Prostate gland (tissue), 2 donors: Measurements from ENCODE around the gene UBE2O. TPM values are rescaled to one million over a fixed set of nuclear protein-coding genes. Genes with fewer than 3 reads are reported as not detected.

Experiments
- DNase-seq: peaks from one replicate; pipeline ENCODE4 v3.0.0-alpha.2; 2019; ENCODE audit warnings: low spot score
- H3K27ac ChIP-seq, 2 donors: fragments of 200-600 bp; sonication (generic); 2 replicates each; pipeline ENCODE4 v1.5.1; 2017 to 2019
- H3K27me3 ChIP-seq: fragments of 200-600 bp; sonication (generic); replicated peaks from 2 replicates; pipeline ENCODE4 v1.5.1; 2019; ENCODE audit not compliant: insufficient read depth
- H3K36me3 ChIP-seq, 2 donors: fragments of 200-600 bp; sonication (generic); 1 replicate in 1 of 2; 2 replicates in 1 of 2; pipeline versions ENCODE4 v1.5.1 to v1.8.1; 2017 to 2019
- H3K4me1 ChIP-seq: fragments of 200-600 bp; sonication (generic); replicated peaks from 2 replicates; pipeline ENCODE4 v1.5.1; 2019
- H3K4me3 ChIP-seq, 2 donors: fragments of 200-600 bp; sonication (generic); 2 replicates each; pipeline ENCODE4 v1.5.1; 2017 to 2019
- H3K9me3 ChIP-seq: fragments of 200-600 bp; sonication (generic); 2 replicates; pipeline ENCODE4 v1.5.1; 2017
- POLR2A ChIP-seq: fragments of 450-650 bp; IDR thresholded peaks from one replicate; pipeline ENCODE4 v1.6.1; 2016; ENCODE audit warnings: antibody characterized with exemption, mild to moderate bottlenecking
- POLR2AphosphoS5 ChIP-seq: sonication (generic); formaldehyde crosslinking; IDR thresholded peaks from one replicate; pipeline ENCODE4 v1.6.1; 2017; ENCODE audit warnings: antibody characterized with exemption
- WGBS: methylation state at CpG from one replicate; pipeline ENCODE4 v1.1.5; 2018; 5-methylcytosine and 5-hydroxymethylcytosine counted together
- intact Hi-C: fragments of 100-400 bp; cut with DNase I; formaldehyde crosslinking; loops from one replicate; pipeline ENCODE4 v1.14.2; 2022
- total RNA-seq, 2 donors: library from RNA; depleted of rRNA; stranded (reverse); fragments of >200 nt; gene quantifications; one replicate each; pipeline ENCODE4 v1.1.0, GENCODE V29; 2016
- TF ChIP-seq, protein P1 (sequence below), 4 experiments: fragments of 200-600 bp in 2 of 4; fragments of 450-650 bp in 2 of 4; sonication (generic) in 2 of 4; IDR thresholded peaks; 1 replicate in 3 of 4; 2 replicates in 1 of 4; pipeline ENCODE4 v1.5.1; 2016 to 2019; ENCODE audit warnings: antibody characterized with exemption in 4 of 4, mild to moderate bottlenecking in 2 of 4, moderate library complexity in 2 of 4

The UBE2O gene
- total RNA-seq, 2 donors from 2014 or later = 19.9 to 39.8 TPM

DNA sequence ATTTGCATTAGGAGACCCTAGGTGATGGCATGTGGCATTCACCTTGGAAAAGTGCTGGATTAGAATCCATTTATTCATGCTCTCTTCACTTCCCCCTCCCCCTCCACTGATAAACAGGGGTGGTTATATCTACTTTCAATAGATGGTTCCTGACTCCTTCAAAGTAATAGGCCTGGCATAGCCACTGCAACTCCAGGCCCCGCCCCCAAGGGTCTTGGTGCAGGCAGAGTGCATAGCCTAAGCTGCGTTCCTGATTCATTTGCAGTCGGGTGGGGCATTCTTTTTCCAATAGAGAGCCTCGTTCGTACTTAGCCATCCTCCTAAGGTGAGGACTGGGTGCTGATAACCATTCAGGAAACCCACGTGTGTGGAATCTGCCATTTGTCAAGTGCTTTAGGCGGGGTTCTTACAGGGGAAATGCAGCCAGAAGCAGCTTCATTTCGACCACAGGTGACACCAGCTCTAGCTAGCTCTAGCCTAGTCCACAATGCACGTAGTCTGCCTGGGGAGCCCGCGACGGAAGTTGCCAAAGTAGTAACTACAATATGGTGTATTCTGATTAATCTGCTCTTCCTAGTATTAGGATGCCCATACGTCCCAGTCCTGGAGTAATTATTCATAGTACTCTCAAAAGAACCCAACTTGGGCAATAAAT, 11.1 kb downstream of the UBE2O start:
- WGBS = 81% methylated on average over 13 of the region's 13 CpGs

DNA sequence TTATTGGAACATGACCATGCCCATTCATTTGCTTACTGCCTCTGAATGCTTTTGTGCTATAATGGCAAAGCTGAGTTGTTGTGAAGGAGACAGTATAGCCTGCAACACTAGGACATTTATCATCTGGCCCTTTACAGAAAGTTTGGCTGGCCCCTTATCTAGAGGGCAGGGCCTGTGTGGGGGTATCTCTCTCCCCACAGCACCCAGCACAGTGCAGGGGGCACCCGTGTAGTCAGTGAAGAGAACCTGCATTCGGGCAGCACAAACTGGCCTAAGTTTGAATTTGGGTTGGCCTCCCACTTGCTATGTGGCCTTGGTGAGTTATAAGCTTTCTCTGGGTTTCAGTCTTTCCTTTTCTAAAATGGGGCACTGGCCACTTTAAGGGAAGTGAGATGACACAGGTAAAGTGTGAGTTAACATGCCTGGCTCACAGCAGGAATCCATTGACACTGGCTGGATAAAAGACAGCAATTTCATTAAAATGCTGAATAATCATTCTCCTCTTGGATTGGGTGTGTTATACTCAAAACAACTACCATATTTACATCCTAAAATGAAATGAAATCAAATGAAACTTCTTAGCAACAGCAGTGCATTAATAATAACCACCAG, 12.1 kb downstream of the UBE2O start:
- intact Hi-C loops = no loop called here
- Histone ChIP-seq H3K27me3 (no peaks in the 10 kb centered on the region), H3K36me3 (no peaks in the 10 kb centered on the region), H3K27ac (no peak overlapping the region), H3K4me1 (no peaks in the 10 kb centered on the region), H3K9me3 (no peaks in the 10 kb centered on the region), H3K4me3 (no peak overlapping the region)
- DNase-seq = no peak
- WGBS = 92% methylated on average over 2 of the region's 2 CpGs
- TF ChIP-seq, protein P1, sequence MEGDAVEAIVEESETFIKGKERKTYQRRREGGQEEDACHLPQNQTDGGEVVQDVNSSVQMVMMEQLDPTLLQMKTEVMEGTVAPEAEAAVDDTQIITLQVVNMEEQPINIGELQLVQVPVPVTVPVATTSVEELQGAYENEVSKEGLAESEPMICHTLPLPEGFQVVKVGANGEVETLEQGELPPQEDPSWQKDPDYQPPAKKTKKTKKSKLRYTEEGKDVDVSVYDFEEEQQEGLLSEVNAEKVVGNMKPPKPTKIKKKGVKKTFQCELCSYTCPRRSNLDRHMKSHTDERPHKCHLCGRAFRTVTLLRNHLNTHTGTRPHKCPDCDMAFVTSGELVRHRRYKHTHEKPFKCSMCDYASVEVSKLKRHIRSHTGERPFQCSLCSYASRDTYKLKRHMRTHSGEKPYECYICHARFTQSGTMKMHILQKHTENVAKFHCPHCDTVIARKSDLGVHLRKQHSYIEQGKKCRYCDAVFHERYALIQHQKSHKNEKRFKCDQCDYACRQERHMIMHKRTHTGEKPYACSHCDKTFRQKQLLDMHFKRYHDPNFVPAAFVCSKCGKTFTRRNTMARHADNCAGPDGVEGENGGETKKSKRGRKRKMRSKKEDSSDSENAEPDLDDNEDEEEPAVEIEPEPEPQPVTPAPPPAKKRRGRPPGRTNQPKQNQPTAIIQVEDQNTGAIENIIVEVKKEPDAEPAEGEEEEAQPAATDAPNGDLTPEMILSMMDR (IDR thresholded peaks at IDR 0.05) = no peak
- TF ChIP-seq POLR2AphosphoS5 (no peak), POLR2A (no peak)

More for the DNA sequence above, 11.1 kb downstream of the UBE2O start:
- H3K36me3 ChIP-seq = no peaks in the 10 kb centered on the region
- TF ChIP-seq POLR2AphosphoS5 = no peak
- TF ChIP-seq, protein P1 (IDR thresholded peaks at IDR 0.05) = no peak
- TF ChIP-seq POLR2A = no peak
- no peaks in the 10 kb centered on the region for H3K9me3 ChIP-seq
- DNase-seq = no peak
- H3K27ac ChIP-seq = no peak overlapping the region
- peaks cover 2% of the 10 kb centered on the region for H3K4me1 ChIP-seq
- no peak overlapping the region for H3K4me3 ChIP-seq
- intact Hi-C loops = no loop called here
- H3K27me3 ChIP-seq = no peaks in the 10 kb centered on the region

DNA sequence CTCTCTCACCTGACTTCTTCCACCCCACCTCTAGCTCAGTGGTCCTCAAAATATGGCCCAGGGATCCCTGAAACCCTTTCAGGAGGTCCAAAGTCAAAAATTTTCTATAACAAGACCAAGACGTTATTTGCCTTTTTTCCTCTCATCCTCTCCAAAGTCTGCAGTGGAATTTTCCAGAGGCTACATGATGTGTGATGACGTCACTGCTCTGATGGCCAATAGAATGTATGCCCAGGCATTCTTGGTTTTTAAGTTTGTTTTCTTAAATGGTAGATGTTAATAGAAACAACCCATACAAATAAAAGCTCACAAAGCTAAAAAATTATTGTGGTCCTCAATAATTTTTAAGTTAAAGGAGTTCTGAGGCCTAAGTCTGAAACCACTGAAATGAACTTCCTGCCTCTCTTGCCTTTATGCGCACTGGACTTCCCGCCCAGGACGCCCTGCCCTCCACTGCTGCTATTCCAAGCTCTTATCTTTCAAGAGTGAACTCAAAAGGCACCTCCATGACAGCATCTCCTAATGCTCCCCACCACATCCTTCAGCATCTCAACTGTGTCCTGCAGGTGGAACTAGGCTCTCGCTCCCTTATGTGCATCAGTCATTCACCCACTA, 13.5 kb downstream of the UBE2O start:
- Histone ChIP-seq H3K9me3 (no peaks in the 10 kb centered on the region), H3K4me3 (no peak overlapping the region), H3K4me1 (no peaks in the 10 kb centered on the region), H3K36me3 (no peaks in the 10 kb centered on the region), H3K27me3 (no peaks in the 10 kb centered on the region), H3K27ac (no peak overlapping the region)
- intact Hi-C loops = no loop called here
- 92% methylated on average over 6 of the region's 6 CpGs for WGBS
- TF ChIP-seq POLR2A (no peak), POLR2AphosphoS5 (no peak)
- TF ChIP-seq, protein P1 (IDR thresholded peaks at IDR 0.05) = no peak
- DNase-seq = no peak

DNA sequence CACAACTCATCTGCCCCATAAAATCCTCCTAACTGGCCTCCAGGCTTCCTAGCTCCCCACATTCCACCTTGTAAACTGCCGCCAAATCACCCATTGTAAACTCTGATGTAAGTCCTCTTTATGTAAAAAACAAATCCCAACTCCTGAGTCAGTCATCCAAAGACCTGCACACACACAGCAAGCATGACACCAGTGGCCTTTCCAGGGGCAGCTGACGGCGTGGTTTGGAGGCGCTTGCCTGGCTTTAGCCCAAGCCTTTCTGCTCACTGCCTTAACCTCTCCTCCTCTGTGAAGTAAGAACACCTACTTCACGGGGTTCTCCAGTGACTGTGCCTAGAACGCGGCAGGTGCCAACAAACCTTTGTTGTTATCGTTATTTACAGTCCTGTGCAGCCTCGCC, 14.0 kb downstream of the UBE2O start:
- WGBS = 67% methylated on average over 9 of the region's 9 CpGs
- Histone ChIP-seq H3K36me3 (no peaks in the 10 kb centered on the region), H3K27ac (no peak overlapping the region), H3K9me3 (no peaks in the 10 kb centered on the region), H3K4me1 (no peaks in the 10 kb centered on the region), H3K4me3 (no peak overlapping the region), H3K27me3 (no peaks in the 10 kb centered on the region)
- no peak for DNase-seq
- TF ChIP-seq, protein P1 (IDR thresholded peaks at IDR 0.05) = no peak
- no peak for TF ChIP-seq POLR2A
- TF ChIP-seq POLR2AphosphoS5 = no peak
- intact Hi-C loops = no loop called here
